ENCODE data around the gene IL1R2.

- no peak for TF ChIP-seq POLR2A (IDR thresholded peaks at IDR 0.05)
- TF ChIP-seq, protein P1, sequence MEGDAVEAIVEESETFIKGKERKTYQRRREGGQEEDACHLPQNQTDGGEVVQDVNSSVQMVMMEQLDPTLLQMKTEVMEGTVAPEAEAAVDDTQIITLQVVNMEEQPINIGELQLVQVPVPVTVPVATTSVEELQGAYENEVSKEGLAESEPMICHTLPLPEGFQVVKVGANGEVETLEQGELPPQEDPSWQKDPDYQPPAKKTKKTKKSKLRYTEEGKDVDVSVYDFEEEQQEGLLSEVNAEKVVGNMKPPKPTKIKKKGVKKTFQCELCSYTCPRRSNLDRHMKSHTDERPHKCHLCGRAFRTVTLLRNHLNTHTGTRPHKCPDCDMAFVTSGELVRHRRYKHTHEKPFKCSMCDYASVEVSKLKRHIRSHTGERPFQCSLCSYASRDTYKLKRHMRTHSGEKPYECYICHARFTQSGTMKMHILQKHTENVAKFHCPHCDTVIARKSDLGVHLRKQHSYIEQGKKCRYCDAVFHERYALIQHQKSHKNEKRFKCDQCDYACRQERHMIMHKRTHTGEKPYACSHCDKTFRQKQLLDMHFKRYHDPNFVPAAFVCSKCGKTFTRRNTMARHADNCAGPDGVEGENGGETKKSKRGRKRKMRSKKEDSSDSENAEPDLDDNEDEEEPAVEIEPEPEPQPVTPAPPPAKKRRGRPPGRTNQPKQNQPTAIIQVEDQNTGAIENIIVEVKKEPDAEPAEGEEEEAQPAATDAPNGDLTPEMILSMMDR (IDR thresholded peaks at IDR 0.05) = no peak
Observed at GRCh38 chr2:102059151-102059550, 67.4 kb downstream of the IL1R2 start.
